ENCODE data around the gene HTR4. TPM values are rescaled to one million over a fixed set of nuclear protein-coding genes. Genes with fewer than 3 reads are reported as not detected.

HTR4 gene
- total and polyA plus RNA-seq, 2 donors (not counting 3 experiments of a cell fraction or from before 2014, with no cell fraction given), result not detected

- no peak for FAIRE-seq
- H3K4me1 ChIP-seq (ENCODE audit: control insufficient read depth, extremely low read depth, insufficient read depth, low read length), result no peaks in the 10 kb centered on the region
- H4K20me1 ChIP-seq (replicated peaks; ENCODE audit: control insufficient read depth, extremely low read depth, insufficient read depth, low read length), result no peaks in the 10 kb centered on the region
- no peak overlapping the region for H2AFZ ChIP-seq (ENCODE audit: low read depth, low read length)
- no peaks in the 10 kb centered on the region for H3K9me3 ChIP-seq (replicated peaks; ENCODE audit: control insufficient read depth, insufficient read depth, low read length)
- no peak overlapping the region for H3K4me2 ChIP-seq (ENCODE audit: insufficient read depth, low read length)
- BruUV-seq (replicated peaks), result no TSS peak
- H3K4me3 ChIP-seq (replicated peaks in 1 of 3; ENCODE audit: insufficient read depth in 1 of 3, low read depth in 1 of 3, low read length in 3 of 3), result no peak overlapping the region
- intact Hi-C loops (cut with micrococcal nuclease) (no loop called here), dilution Hi-C loops (cut with MboI; ENCODE audit: extremely low pct_ligation_motif_present, low sequenced_read_pairs) (no loop called here)
- no peak overlapping the region for H3K9ac ChIP-seq (replicated peaks; ENCODE audit: extremely low read depth, insufficient read depth, low read length)
- no peaks in the 10 kb centered on the region for H3K36me3 ChIP-seq (ENCODE audit: control insufficient read depth in 2 of 2, extremely low read depth in 1 of 2, insufficient read depth in 2 of 2, low read length in 2 of 2)
- no peak overlapping the region for H3K27ac ChIP-seq (ENCODE audit: insufficient read depth, low read depth, low read length)
- H3K27me3 ChIP-seq (ENCODE audit: control insufficient read depth in 2 of 2, insufficient read depth in 2 of 2, low read length in 2 of 2), result no peaks in the 10 kb centered on the region
- H3K9me1 ChIP-seq (replicated peaks; ENCODE audit: control insufficient read depth, extremely low read depth, insufficient read depth, low read length), result no peaks in the 10 kb centered on the region
- ChIA-PET CTCF (no interaction called here), POLR2A (no interaction called here)
- no peaks in the 10 kb centered on the region for H3K79me2 ChIP-seq (ENCODE audit: control insufficient read depth, insufficient read depth, low read length)
- no peak for DNase-seq (ENCODE audit: low read depth, low spot score)
- TF ChIP-seq MYC (IDR thresholded peaks at IDR 0.05; ENCODE audit: low read depth, low read length) (no peak), JUN (IDR thresholded peaks at IDR 0.05; ENCODE audit: borderline replicate concordance, insufficient read depth, insufficient read length, low read depth) (no peak), MAX (IDR thresholded peaks at IDR 0.05; ENCODE audit: insufficient read depth, insufficient read length) (no peak), POLR2A (IDR thresholded peaks at IDR 0.05; ENCODE audit: low read depth, low read length) (no peak), POLR2AphosphoS5 (IDR thresholded peaks at IDR 0.05; ENCODE audit: insufficient read depth, low read depth, low read length) (no peak), CTCF (IDR thresholded peaks at IDR 0.05; ENCODE audit: extremely low read depth in 1 of 2, insufficient read depth in 1 of 2, low read depth in 1 of 2, low read length in 2 of 2) (no peak), GATA2 (IDR thresholded peaks at IDR 0.05; ENCODE audit: insufficient read depth, insufficient read length, low read depth, low read length) (no peak), EZH2 (IDR thresholded peaks at IDR 0.05; ENCODE audit: borderline replicate concordance, low read depth, low read length, severe bottlenecking) (no peak), FOS (IDR thresholded peaks at IDR 0.05; ENCODE audit: borderline replicate concordance, insufficient read depth, low read length) (no peak)
These were observed 129.6 kb downstream of the HTR4 start for GRCh38 chr5:148524721-148525120.
